ENCODE results near the gene PCED1B.

The PCED1B gene

GRCh38 chr12:47080725-47081502, 1.5 kb downstream of the PCED1B start:
- no peak for DNase-seq (ENCODE audit: extremely low read depth, low read depth)
- TF ChIP-seq CTCF (IDR thresholded peaks at IDR 0.05; ENCODE audit: low read depth, low read length, missing control alignments): no peak
- H3K4me3 ChIP-seq (replicated peaks; ENCODE audit: low read depth, low read length): peak overlapping the region; percentile 64

DNA sequence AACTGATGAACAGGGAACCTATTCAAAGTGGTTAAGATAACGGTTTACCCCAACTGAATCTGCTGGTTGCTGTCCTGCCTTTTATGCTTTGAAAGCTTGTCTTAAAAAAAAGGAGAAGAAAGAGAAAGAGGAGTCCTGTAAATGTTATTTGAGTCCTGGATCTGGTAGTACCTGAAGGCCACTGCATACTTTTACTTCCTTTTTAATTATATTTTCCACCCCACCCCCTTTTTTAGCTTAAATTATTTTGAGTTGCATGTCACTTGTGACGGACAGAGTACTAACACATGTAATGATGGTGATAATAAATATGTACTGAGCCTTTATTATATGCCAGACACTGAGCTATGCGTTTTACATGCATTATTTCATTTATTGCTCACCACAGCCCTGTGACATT, 2.9 kb downstream of the PCED1B start:
- DNase-seq (ENCODE audit: extremely low read depth, low read depth): no peak
- TF ChIP-seq CTCF (IDR thresholded peaks at IDR 0.05; ENCODE audit: low read depth, low read length, missing control alignments): no peak
- H3K4me3 ChIP-seq (replicated peaks; ENCODE audit: low read depth, low read length): no peak overlapping the region

- no peak for TF ChIP-seq CTCF (IDR thresholded peaks at IDR 0.05; ENCODE audit: low read depth, low read length, missing control alignments)
- H3K4me3 ChIP-seq (replicated peaks; ENCODE audit: low read depth, low read length): no peak overlapping the region
- peak; percentile 69 for DNase-seq (ENCODE audit: extremely low read depth, low read depth)
These were observed 3.6 kb downstream of the PCED1B start for GRCh38 chr12:47082796-47083621.

DNA sequence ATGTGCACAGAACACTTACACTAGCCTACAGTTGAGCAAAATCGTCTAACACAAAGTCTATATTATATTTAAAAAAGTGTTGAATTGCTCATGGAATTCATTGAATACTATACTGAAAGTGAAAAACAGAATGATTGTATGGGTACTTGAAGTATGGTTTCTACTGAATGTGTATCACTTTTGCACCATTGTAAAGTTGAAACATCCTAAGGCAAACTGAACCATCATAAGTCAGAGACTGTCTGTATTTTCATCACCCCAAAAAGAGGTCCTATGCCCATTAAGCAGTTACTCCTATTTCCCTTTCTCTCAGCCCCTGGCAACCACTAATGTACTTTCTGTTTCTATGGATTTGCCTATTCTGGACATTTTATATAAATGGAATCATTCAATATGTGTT, 4.8 kb downstream of the PCED1B start:
- no peak for DNase-seq (ENCODE audit: extremely low read depth, low read depth)
- H3K4me3 ChIP-seq (replicated peaks; ENCODE audit: low read depth, low read length): no peak overlapping the region
- TF ChIP-seq CTCF (IDR thresholded peaks at IDR 0.05; ENCODE audit: low read depth, low read length, missing control alignments): no peak

DNA sequence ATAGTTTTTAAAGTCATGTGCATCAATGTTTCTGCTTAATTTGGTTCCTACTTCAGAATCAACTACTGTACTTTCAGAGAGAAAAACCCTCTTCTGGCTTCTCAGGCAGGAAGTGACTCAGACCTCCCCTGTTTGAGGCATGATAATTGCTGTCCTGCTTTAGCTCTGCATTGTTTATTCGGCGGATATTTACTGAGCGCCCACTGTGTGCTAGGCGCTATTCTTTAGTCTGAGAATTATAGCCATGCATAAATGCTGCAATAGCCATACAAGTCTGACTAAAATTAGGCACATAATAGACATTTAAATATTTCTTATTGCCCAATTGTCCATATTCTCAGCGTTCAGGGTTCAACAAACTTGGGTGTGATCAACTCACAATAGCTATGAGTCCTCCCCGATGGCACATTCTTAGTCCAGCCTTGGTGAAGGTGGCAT, 6.4 kb downstream of the PCED1B start:
- no peak for TF ChIP-seq CTCF (IDR thresholded peaks at IDR 0.05; ENCODE audit: low read depth, low read length, missing control alignments)
- no peak for DNase-seq (ENCODE audit: extremely low read depth, low read depth)
- no peak overlapping the region for H3K4me3 ChIP-seq (replicated peaks; ENCODE audit: low read depth, low read length)

GRCh38 chr12:47087088-47087688, 7.8 kb downstream of the PCED1B start:
- no peak for DNase-seq (ENCODE audit: extremely low read depth, low read depth)

More at GRCh38 chr12:47087088-47087688, 7.8 kb downstream of the PCED1B start:
- TF ChIP-seq CTCF (IDR thresholded peaks at IDR 0.05; ENCODE audit: low read depth, low read length, missing control alignments): no peak
- H3K4me3 ChIP-seq (replicated peaks; ENCODE audit: low read depth, low read length): no peak overlapping the region

All from HFF-Myc (cell line).